HepG2 (cell line): ENCODE data around the gene SEMA4A. TPM values are rescaled to one million over a fixed set of nuclear protein-coding genes. Genes with fewer than 3 reads are reported as not detected.

Experiments
- ATAC-seq: fragments of 200-7000 bp; cut with Tn5 transposase; 3 replicates; pipeline ENCODE4 v1.9.1; 2020; ENCODE audit warnings: mild to moderate bottlenecking, moderate library complexity
- BruUV-seq: library from RNA; stranded (reverse); fragments of 400-500 nt; replicated peaks from 2 replicates; lab custom pipeline; 2021; lab: Mats Ljungman, UMichigan
- CTCF ChIA-PET: fragments of 300-600 bp; formaldehyde crosslinking; extraction: SDS; loops from one replicate; lab custom pipeline; 2021; ENCODE audit warnings: low total read pairs, inconsistent platforms, low intra/inter-chr PET ratio; lab: Yijun Ruan, JAX
- POLR2A ChIA-PET: fragments of 350-600 bp; sonication (Branson Sonifier 250); formaldehyde crosslinking; loops from one replicate; lab custom pipeline; 2020; ENCODE audit warnings: antibody characterized with exemption, inconsistent platforms; lab: Yijun Ruan, JAX
- DNase-seq: peaks from one replicate; pipeline ENCODE4 v3.0.0-alpha.2; 2015; ENCODE audit warnings: low spot score
- FAIRE-seq: peaks from 3 replicates; lab custom pipeline; 2011; peaks lifted over from hg19 to GRCh38; lab: Jason Lieb, UNC
- H2AFZ ChIP-seq: one replicate; pipeline ENCODE4 v1.6.1; 2011; ENCODE audit warnings: low read length, inconsistent platforms
- H3K27ac ChIP-seq: fragments of 300-600 bp; 3 replicates; pipeline ENCODE4 v1.8.0; 2011; ENCODE audit warnings: mixed run types, mild to moderate bottlenecking, mixed read lengths, low read length, inconsistent platforms; ENCODE audit not compliant: insufficient read depth; ENCODE audit errors: extremely low read length
- H3K27me3 ChIP-seq, 2 experiments: fragments of 200-600 bp in 1 of 2; 2 replicates in 1 of 2; 3 replicates in 1 of 2; pipeline versions ENCODE4 v1.6.0 to v1.8.0; 2011; ENCODE audit warnings: low read length in 2 of 2, mild to moderate bottlenecking in 2 of 2, moderate library complexity in 2 of 2, inconsistent platforms in 1 of 2; ENCODE audit not compliant: insufficient read depth in 2 of 2, control insufficient read depth in 1 of 2
- H3K36me3 ChIP-seq, 2 experiments: fragments of 200-600 bp in 1 of 2; replicated peaks in 1 of 2; 2 replicates in 1 of 2; 3 replicates in 1 of 2; pipeline versions ENCODE4 v1.5.1 to v1.8.0; 2011; ENCODE audit warnings: low read length in 2 of 2, inconsistent platforms in 1 of 2; ENCODE audit not compliant: insufficient read depth in 2 of 2, control insufficient read depth in 1 of 2
- H3K4me1 ChIP-seq: 2 replicates; pipeline ENCODE4 v1.5.1; 2012; ENCODE audit warnings: low read length, inconsistent platforms; ENCODE audit not compliant: insufficient read depth
- H3K4me2 ChIP-seq: 2 replicates; pipeline ENCODE4 v1.6.0; 2011; ENCODE audit warnings: low read depth, low read length, inconsistent platforms
- H3K4me3 ChIP-seq, 3 experiments: fragments of 200-600 bp in 1 of 3; sonication (generic), shearing (Covaris generic) in 1 of 3; replicated peaks in 1 of 3; 2 replicates each; pipeline ENCODE4 v1.5.1; 2011 to 2016; ENCODE audit warnings: low read length in 3 of 3, inconsistent platforms in 2 of 3, low read depth in 2 of 3, mild to moderate bottlenecking in 2 of 3, control low read depth in 1 of 3, mixed read lengths in 1 of 3; ENCODE audit not compliant: insufficient read depth in 1 of 3
- H3K79me2 ChIP-seq: one replicate; pipeline ENCODE4 v1.6.1; 2011; ENCODE audit warnings: low read length, inconsistent platforms; ENCODE audit not compliant: insufficient read depth
- H3K9ac ChIP-seq: 2 replicates; pipeline ENCODE4 v1.6.0; 2011; ENCODE audit warnings: mild to moderate bottlenecking, low read depth, low read length, inconsistent platforms; ENCODE audit not compliant: insufficient read depth
- H3K9me3 ChIP-seq: 2 replicates; pipeline ENCODE4 v1.5.1; 2012; ENCODE audit warnings: mild to moderate bottlenecking, low read length
- H4K20me1 ChIP-seq: 2 replicates; pipeline ENCODE4 v1.6.0; 2011; ENCODE audit warnings: inconsistent platforms, mild to moderate bottlenecking, low read length, moderate library complexity; ENCODE audit not compliant: insufficient read depth
- NCOA5 ChIP-seq: sonication (generic); formaldehyde crosslinking; IDR thresholded peaks from 2 replicates; pipeline ENCODE4 v1.4.0; 2020; ENCODE audit warnings: missing genetic modification reagents
- ONECUT2 ChIP-seq: sonication (generic); formaldehyde crosslinking; IDR thresholded peaks from 2 replicates; pipeline ENCODE4 v1.4.0; 2020; ENCODE audit warnings: missing genetic modification reagents
- ZC3H13 ChIP-seq: sonication (generic); formaldehyde crosslinking; IDR thresholded peaks from 2 replicates; pipeline ENCODE4 v1.8.1; 2023; ENCODE audit warnings: mild to moderate bottlenecking, missing genetic modification reagents, moderate library complexity
- ZMYM3 ChIP-seq: sonication (generic); formaldehyde crosslinking; IDR thresholded peaks from 2 replicates; pipeline ENCODE4 v1.5.1; 2020; ENCODE audit warnings: mild to moderate bottlenecking, missing genetic modification reagents
- WGBS: methylation state at CpG from one replicate; pipeline ENCODE4 v1.1.6; 2017; ENCODE audit warnings: low lambda C conversion rate; 5-methylcytosine and 5-hydroxymethylcytosine counted together
- in situ Hi-C: cut with HindIII; loops from 2 replicates; pipeline ENCODE4 v1.10.0; 2017; ENCODE audit warnings: low pct_unique_long_range_greater_than_20kb; ENCODE audit not compliant: extremely low pct_ligation_motif_present
- intact Hi-C: fragments of 100-400 bp; cut with micrococcal nuclease; formaldehyde crosslinking; loops from one replicate; pipeline ENCODE4 v1.10.0; 2022; ENCODE audit not compliant: unreplicated experiment
- polyA plus RNA-seq, 8 experiments: library from polyadenylated mRNA; depleted of rRNA in 3 of 8; stranded (reverse) in 7 of 8; unstranded in 1 of 8; fragments of >200 nt; fragmentation: Illumina TruSeq in 4 of 8; extraction: Trizol in 4 of 8; gene quantifications; 2 replicates each; pipeline versions ENCODE4 v1.2.1 to v1.2.3, GENCODE V29; 2011 to 2016; ENCODE audit warnings: low read depth in 4 of 8, missing spikeins in 1 of 8, mixed read lengths in 1 of 8; ENCODE audit not compliant: insufficient read depth in 1 of 8
- total RNA-seq, 5 experiments: library from RNA; depleted of rRNA; stranded (reverse); fragments of >200 nt; fragmentation: Illumina TruSeq; extraction: Trizol; gene quantifications; 2 replicates each; pipeline ENCODE4 v1.2.3, GENCODE V29; 2016; ENCODE audit warnings: low read depth in 1 of 5

SEMA4A gene
- total and polyA plus RNA-seq, 2 of the 13 experiments (the other 11 are each of a cell fraction or from before 2014, with no cell fraction given) = 0.09 to 0.20 TPM

GRCh38 chr1:156212833-156213643, 59.7 kb downstream of the SEMA4A start, which contains the start of gene PMF1 (continued):
- TF ChIP-seq ONECUT2 = 0 out of 2 replicates have a peak, but pooled peaks have one; percentile 1

- Histone ChIP-seq H4K20me1 (no peaks in the 10 kb centered on the region), H3K4me2 (peak overlapping the region; percentile 93), H3K27ac (peak overlapping the region; percentile 99), H2AFZ (no peak overlapping the region), H3K4me3 (peak overlapping the region; percentile 75 to 88 (median 82)), H3K9me3 (no peaks in the 10 kb centered on the region), H3K27me3 (no peaks in the 10 kb centered on the region; a peak in 1 of 5 replicates), H3K4me1 (peaks cover 36% of the 10 kb centered on the region), H3K79me2 (peaks cover 28% of the 10 kb centered on the region), H3K36me3 (peaks cover 7 to 29% of the 10 kb centered on the region in 2 experiments), H3K9ac (peak overlapping the region; percentile 97)
- ChIA-PET POLR2A (interaction anchor here (0.9 to 3.0 kb wide), 26 partner anchors 10 to 280 kb away, joined by 3 to 61 read pairs (median 8); partner anchors contain the start of genes KHDC4, PAQR6, SLC25A44 and SMG5), CTCF (interaction anchor here (0.8 kb wide), 1 partner anchor 20 kb away, joined by 3 read pairs; no protein-coding TSS in a partner anchor)
- intact Hi-C loops (no loop called here), in situ Hi-C loops (no loop called here)
- no peak for DNase-seq
- no peak for FAIRE-seq
- TF ChIP-seq ZMYM3 (CRISPR knock-in tag) = peak; percentile 5; the same call in 1 of the 2 replicates
- TF ChIP-seq ZC3H13 = 0 out of 2 replicates have a peak, but pooled peaks have one; percentile 1
- TF ChIP-seq NCOA5 (CRISPR knock-in tag) = no peak
- BruUV-seq = no TSS peak
- no peak for ATAC-seq
- 20% methylated on average over 11 of the region's 11 CpGs for WGBS
Observed at GRCh38 chr1:156213644-156213966, 60.2 kb downstream of the SEMA4A start.
